ENCODE measurements around the gene RAB11FIP4.

Gene RAB11FIP4

DNA sequence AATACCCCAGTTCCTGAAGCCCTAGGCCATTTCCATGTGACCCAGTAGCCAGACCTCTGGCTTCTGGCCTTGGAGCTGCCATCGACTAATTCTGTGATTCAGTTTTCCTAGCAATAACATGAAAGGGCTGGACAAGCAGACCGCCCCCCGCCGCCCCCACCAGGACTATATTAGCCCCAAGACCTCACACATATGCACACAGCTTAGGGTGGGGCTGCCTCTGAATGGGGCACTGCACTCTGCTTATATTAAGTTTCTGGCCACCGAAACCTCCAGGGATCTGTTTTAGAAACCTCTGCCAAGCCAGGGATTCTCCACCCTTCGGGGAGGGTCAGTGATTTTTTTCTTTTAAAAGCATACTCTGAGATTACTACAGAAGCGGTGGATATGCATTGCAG lies 2.3 kb downstream of the RAB11FIP4 start:
- H3K27me3 ChIP-seq (ENCODE audit: insufficient read depth, low read depth, severe bottlenecking), result no peaks in the 10 kb centered on the region
- TF ChIP-seq, protein P1, sequence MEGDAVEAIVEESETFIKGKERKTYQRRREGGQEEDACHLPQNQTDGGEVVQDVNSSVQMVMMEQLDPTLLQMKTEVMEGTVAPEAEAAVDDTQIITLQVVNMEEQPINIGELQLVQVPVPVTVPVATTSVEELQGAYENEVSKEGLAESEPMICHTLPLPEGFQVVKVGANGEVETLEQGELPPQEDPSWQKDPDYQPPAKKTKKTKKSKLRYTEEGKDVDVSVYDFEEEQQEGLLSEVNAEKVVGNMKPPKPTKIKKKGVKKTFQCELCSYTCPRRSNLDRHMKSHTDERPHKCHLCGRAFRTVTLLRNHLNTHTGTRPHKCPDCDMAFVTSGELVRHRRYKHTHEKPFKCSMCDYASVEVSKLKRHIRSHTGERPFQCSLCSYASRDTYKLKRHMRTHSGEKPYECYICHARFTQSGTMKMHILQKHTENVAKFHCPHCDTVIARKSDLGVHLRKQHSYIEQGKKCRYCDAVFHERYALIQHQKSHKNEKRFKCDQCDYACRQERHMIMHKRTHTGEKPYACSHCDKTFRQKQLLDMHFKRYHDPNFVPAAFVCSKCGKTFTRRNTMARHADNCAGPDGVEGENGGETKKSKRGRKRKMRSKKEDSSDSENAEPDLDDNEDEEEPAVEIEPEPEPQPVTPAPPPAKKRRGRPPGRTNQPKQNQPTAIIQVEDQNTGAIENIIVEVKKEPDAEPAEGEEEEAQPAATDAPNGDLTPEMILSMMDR (IDR thresholded peaks at IDR 0.05; ENCODE audit: low read depth, low read length), result no peak
- no peak overlapping the region for H3K4me3 ChIP-seq (ENCODE audit: low read depth, low read length)

DNA sequence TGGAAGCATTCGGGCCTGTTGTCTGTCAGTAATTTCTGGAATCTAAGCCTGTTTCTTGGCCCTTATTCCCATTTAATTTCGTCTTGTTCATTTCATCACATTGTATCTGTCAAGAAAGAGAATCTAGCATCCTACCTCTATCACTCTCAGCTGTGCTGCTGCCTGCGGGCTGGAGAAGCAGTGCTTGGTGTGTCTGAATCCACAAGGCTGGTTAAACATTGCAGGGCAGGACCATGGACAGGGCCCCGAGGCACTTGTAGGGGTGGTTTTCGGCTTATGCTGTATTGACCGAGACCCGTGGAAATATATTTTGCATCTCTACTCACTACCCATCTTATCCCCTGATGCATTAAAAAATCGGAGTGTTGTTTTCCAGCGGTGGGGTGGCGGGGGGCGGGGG lies 3.1 kb downstream of the RAB11FIP4 start:
- Histone ChIP-seq H3K36me3 (no peaks in the 10 kb centered on the region; the same call in 1 of the 2 replicates), H3K9me3 (ENCODE audit: severe bottlenecking) (no peaks in the 10 kb centered on the region)
- TF ChIP-seq, protein P1 (IDR thresholded peaks at IDR 0.05; ENCODE audit: low read depth, low read length), result no peak

More for the DNA sequence above, 2.3 kb downstream of the RAB11FIP4 start:
- no peaks in the 10 kb centered on the region; the same call in 1 of the 2 replicates for H3K36me3 ChIP-seq
- no peak overlapping the region for H3K27ac ChIP-seq
- H3K9me3 ChIP-seq (ENCODE audit: severe bottlenecking), result no peaks in the 10 kb centered on the region
- DNase-seq, result no peak

DNA sequence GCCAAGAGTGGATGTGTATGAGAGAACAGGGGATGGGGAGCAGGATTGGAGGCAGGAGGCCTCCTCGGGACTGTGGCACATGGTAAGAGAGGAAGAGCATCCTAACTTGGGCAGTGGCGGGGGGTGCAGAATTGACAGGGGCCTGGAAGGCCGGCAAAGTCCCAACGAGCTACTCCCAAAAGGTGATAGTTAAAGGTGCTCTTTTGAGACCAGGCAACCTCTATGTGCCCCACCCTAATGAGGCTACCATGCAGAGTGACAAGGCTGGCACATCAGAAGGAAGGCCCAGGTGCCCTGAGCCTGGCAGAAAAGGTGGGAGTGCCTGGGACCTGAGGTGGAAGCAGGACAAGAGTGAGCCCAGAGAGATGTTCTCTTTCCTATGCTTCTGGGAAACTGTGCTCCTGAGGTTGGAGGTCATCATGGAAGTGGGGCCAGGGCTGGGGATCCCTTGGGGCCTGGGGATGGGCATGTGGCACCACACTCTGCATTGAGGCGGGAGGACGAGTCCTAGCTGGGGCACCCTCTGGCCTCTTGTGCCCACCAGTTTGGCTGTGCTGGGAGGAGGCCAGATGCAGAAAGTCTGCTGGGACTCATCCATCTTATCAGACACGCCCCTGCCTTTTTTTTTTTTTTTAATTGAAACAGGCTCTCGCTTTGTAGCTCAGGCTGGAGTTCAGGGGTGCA lies 5.9 kb downstream of the RAB11FIP4 start:
- Histone ChIP-seq H3K27me3 (ENCODE audit: insufficient read depth, low read depth, severe bottlenecking) (no peaks in the 10 kb centered on the region), H3K36me3 (no peaks in the 10 kb centered on the region; the same call in 1 of the 2 replicates), H3K27ac (no peak overlapping the region), H3K9me3 (ENCODE audit: severe bottlenecking) (no peaks in the 10 kb centered on the region), H3K4me3 (ENCODE audit: low read depth, low read length) (no peak overlapping the region)
- TF ChIP-seq, protein P1 (IDR thresholded peaks at IDR 0.05; ENCODE audit: low read depth, low read length), result no peak
- no peak for DNase-seq

More for the DNA sequence above, 3.1 kb downstream of the RAB11FIP4 start:
- H3K27ac ChIP-seq, result no peak overlapping the region
- H3K27me3 ChIP-seq (ENCODE audit: insufficient read depth, low read depth, severe bottlenecking), result no peaks in the 10 kb centered on the region
- no peak overlapping the region for H3K4me3 ChIP-seq (ENCODE audit: low read depth, low read length)
- no peak for DNase-seq

DNA sequence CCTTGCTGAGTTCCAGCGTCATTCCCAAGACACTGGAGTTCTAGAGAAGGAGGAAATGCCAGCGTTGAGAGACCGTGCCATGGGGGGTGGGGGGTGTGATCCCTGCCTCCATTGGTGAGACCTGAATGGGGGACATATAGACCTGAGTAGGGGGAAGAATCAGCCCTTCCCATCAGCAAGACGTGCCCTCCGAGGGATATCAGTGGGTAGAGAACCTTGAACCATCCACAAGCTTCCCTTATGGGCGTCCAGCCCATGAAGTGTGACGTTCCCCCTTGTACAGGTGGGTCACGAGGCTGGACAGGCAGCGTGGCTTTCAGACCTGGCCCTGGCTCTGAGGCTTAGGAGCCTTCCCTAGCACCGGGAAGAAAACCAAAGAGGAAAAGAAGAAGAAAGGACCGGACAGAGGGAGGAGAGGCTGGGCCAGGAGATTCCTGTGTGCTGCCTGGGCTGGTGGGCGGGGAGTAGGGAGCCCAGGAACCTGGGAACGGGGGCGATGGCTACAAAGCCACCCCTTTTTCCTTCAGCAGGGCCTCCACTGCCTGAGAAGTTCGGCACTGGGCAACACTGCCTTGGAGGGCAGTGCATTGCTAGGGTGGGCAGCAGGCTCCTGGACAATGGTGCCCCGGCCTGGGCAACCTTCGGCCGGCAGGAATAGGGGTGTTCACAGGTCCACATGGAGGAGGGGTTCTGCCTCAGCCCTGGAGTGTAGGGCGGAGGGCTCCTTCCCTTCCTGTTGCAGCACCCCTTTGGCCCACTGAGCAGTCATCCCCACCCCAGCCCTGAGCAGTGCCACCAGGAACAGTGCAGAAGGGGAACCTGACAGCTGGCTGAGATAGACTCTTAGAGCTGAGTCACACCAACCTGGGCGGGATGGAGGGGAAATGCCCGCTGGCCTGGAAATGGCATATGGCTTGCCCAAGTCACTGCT lies 7.2 kb downstream of the RAB11FIP4 start:
- TF ChIP-seq, protein P1 (IDR thresholded peaks at IDR 0.05; ENCODE audit: low read depth, low read length), result no peak
- Histone ChIP-seq H3K27me3 (ENCODE audit: insufficient read depth, low read depth, severe bottlenecking) (no peaks in the 10 kb centered on the region), H3K27ac (no peak overlapping the region), H3K36me3 (no peaks in the 10 kb centered on the region; the same call in 1 of the 2 replicates), H3K4me3 (ENCODE audit: low read depth, low read length) (no peak overlapping the region), H3K9me3 (ENCODE audit: severe bottlenecking) (no peaks in the 10 kb centered on the region)
- no peak for DNase-seq

DNA sequence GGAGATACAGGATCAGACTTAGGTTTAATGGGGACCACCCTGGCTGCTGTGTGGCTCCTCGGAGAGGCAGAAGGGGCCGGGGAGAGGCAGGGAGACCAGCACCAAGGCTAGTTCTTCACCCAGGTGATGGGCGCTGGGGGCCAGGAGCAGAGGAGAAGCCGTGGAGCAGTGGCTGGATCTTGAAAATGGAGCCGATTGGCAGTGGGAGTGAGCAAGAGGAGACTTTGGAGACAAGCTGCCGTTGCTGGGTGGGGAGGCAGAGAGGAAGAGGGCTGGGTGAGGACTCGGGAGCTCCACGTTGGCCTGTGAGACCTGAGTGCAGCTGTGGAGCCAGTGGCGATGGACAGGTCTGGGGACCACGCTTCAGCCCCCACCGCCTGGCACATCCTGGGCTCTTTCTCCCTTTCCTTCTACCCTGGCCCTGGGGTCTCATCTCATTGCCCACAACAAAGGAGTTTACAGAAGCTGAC lies 9.0 kb downstream of the RAB11FIP4 start:
- no peak overlapping the region for H3K4me3 ChIP-seq (ENCODE audit: low read depth, low read length)
- no peak overlapping the region for H3K27ac ChIP-seq
- DNase-seq, result no peak
- no peaks in the 10 kb centered on the region for H3K9me3 ChIP-seq (ENCODE audit: severe bottlenecking)
- H3K27me3 ChIP-seq (ENCODE audit: insufficient read depth, low read depth, severe bottlenecking), result no peaks in the 10 kb centered on the region
- H3K36me3 ChIP-seq, result no peaks in the 10 kb centered on the region; the same call in 1 of the 2 replicates
- TF ChIP-seq, protein P1 (IDR thresholded peaks at IDR 0.05; ENCODE audit: low read depth, low read length), result no peak

Data from WERI-Rb-1 (cell line).